Hepatic stellate cell (primary cell): ENCODE data around the gene GPR39.
A peak's percentile ranks its signal among the peaks of the same experiment; 100 is the strongest.

ENCODE experiments used
- DNase-seq: peaks from one replicate; pipeline ENCODE4 v3.0.0; 2011; ENCODE audit warnings: low spot score

GPR39 gene

GRCh38 chr2:132642415-132642814, 225.8 kb downstream of the GPR39 start:
- no peak for DNase-seq

- DNase-seq = no peak
These were observed 228.6 kb downstream of the GPR39 start for GRCh38 chr2:132645176-132645575.

GRCh38 chr2:132645722-132646539, 229.3 kb downstream of the GPR39 start:
- DNase-seq = no peak

- no peak for DNase-seq
These were observed 230.0 kb downstream of the GPR39 start for GRCh38 chr2:132646540-132647108.

GRCh38 chr2:132651115-132652045, 234.8 kb downstream of the GPR39 start:
- DNase-seq = peak; percentile 57

- DNase-seq = no peak
These were observed 235.9 kb downstream of the GPR39 start for GRCh38 chr2:132652474-132652873.

- no peak for DNase-seq
These were observed 237.7 kb downstream of the GPR39 start for GRCh38 chr2:132654335-132654734.

- no peak for DNase-seq
These were observed 238.4 kb downstream of the GPR39 start for GRCh38 chr2:132654968-132655367.

- no peak for DNase-seq
These were observed 239.8 kb downstream of the GPR39 start for GRCh38 chr2:132656266-132656975.

- no peak for DNase-seq
These were observed 242.7 kb downstream of the GPR39 start for GRCh38 chr2:132659331-132659730.

GRCh38 chr2:132662732-132663131, 246.1 kb downstream of the GPR39 start:
- peak; percentile 31 for DNase-seq

GRCh38 chr2:132664096-132664495, 247.5 kb downstream of the GPR39 start:
- DNase-seq = peak; percentile 16

- DNase-seq = no peak
These were observed 249.0 kb downstream of the GPR39 start for GRCh38 chr2:132665401-132666140.

GRCh38 chr2:132667706-132668105, 251.1 kb downstream of the GPR39 start:
- no peak for DNase-seq

GRCh38 chr2:132668189-132668823, 251.7 kb downstream of the GPR39 start:
- no peak for DNase-seq

GRCh38 chr2:132668987-132669907, 252.6 kb downstream of the GPR39 start:
- DNase-seq = no peak

- DNase-seq = no peak
These were observed 253.4 kb downstream of the GPR39 start, which contains the start of gene LYPD1 for GRCh38 chr2:132669908-132670495. LYPD1 (minus strand) TSS chr2:132670205; CDS start chr2:132669932, 273 bp downstream.

GRCh38 chr2:132670496-132671150, 254.0 kb downstream of the GPR39 start:
- no peak for DNase-seq
